Fibroblast of villous mesenchyme (primary cell): ENCODE results near the gene PLIN1. TPM values are rescaled to one million over a fixed set of nuclear protein-coding genes. Genes with fewer than 3 reads are reported as not detected.

ENCODE experiments used
- DNase-seq: peaks from one replicate; pipeline ENCODE4 v3.0.0-alpha.2; 2010; ENCODE audit warnings: low read depth
- H3K4me3 ChIP-seq: 2 replicates; pipeline ENCODE4 v1.5.1; 2011; ENCODE audit warnings: low read depth, mild to moderate bottlenecking, low read length
- total RNA-seq: library from RNA; depleted of rRNA; stranded (reverse); fragments of >200 nt; gene quantifications from 2 replicates; pipeline ENCODE4 v1.2.3, GENCODE V29; 2012
- TF ChIP-seq, protein P1 (sequence below): IDR thresholded peaks from 2 replicates; pipeline ENCODE4 v1.5.1; 2012; ENCODE audit warnings: low read depth, mild to moderate bottlenecking, low read length; ENCODE audit not compliant: insufficient read depth

Gene PLIN1
- total RNA-seq, 1 donor, result 0.43 TPM

DNA sequence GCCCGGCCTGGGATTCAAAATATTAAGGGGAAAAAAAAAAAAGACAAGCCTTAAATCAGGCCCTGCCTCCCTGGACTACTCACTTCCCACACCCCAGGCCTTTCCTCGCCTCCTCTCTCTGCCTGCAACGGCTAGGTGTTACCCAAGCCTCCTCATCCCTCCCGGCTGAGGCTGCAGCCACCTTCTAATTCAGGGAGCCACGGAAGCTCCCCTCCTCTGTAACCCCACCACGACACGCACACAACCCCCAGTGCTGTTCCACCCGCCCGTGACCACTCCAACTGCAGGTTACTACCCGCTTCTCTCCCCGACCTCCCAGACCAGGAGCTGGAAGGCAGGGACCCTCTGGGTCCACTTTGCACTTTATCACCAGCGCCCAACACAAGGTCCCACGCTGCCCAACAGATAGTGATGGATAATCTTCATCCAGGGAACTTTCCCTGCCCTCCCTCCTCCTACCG, 24.8 kb downstream of the PLIN1 start:
- peak; percentile 41 for DNase-seq
- peak overlapping the region; percentile 77 for H3K4me3 ChIP-seq
- TF ChIP-seq, protein P1, sequence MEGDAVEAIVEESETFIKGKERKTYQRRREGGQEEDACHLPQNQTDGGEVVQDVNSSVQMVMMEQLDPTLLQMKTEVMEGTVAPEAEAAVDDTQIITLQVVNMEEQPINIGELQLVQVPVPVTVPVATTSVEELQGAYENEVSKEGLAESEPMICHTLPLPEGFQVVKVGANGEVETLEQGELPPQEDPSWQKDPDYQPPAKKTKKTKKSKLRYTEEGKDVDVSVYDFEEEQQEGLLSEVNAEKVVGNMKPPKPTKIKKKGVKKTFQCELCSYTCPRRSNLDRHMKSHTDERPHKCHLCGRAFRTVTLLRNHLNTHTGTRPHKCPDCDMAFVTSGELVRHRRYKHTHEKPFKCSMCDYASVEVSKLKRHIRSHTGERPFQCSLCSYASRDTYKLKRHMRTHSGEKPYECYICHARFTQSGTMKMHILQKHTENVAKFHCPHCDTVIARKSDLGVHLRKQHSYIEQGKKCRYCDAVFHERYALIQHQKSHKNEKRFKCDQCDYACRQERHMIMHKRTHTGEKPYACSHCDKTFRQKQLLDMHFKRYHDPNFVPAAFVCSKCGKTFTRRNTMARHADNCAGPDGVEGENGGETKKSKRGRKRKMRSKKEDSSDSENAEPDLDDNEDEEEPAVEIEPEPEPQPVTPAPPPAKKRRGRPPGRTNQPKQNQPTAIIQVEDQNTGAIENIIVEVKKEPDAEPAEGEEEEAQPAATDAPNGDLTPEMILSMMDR, result no peak

DNA sequence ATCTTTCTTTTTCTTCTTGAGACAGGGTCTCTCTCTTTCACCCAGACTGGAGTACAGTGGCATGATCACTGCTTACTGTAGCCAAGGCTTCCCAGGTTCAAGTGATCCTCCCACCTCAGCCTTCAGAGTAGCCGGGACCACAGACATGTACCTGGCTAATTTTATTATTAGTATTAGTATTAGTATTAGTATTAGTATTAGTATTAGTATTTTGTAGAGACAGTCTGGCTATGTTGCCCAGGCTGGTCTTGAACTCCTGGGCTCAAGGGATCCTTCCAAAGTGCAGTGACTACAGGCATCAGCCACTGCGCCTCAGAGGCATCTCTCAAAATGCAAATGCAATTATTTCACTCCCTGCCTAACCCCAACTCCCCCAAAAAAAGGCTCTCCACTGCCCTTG, 25.6 kb downstream of the PLIN1 start:
- DNase-seq, result no peak

DNA sequence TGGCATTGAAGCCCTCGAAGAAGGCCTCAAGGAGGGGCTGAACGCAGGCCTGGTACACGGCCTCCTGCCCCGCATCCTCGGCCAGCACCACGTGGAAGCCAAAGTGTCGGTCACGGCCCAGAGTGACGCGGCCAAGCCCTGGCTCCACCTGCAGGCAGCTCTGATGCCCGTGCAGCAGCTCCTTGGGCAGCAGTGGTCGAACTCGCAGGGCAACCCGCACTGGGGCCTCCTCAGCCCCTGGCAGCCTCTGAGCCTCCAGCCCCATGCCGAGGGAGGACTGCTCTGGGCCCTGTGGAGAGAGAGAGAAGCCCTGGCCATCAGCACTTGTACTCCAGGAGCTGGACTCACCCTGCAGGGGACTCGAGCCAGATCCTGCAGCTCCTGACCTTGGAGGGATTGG, 26.5 kb downstream of the PLIN1 start:
- H3K4me3 ChIP-seq, result no peak overlapping the region
- TF ChIP-seq, protein P1, result no peak
- no peak for DNase-seq

More for the DNA sequence above, 25.6 kb downstream of the PLIN1 start:
- H3K4me3 ChIP-seq, result no peak overlapping the region
- TF ChIP-seq, protein P1, result no peak

DNA sequence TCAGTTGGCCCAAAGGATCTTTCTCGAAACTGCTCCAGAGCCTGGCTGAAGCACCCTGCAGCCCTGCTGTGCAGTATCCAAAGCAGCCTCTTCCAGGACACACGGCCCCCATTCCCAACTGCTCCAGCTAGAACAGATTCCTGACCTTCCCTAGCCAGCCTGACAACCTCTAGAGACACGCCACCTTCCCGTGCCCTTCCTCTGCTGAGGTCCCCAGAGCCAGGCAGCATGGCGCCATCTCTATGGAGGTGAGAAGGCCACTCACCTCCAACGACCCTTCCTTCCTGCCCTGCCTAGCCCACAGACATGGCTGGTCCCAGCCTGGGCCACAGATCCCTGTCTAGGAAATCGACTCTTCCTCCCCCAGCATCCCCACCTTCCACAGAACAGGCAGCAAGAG, 27.0 kb downstream of the PLIN1 start:
- no peak for DNase-seq
- TF ChIP-seq, protein P1, result no peak
- no peak overlapping the region for H3K4me3 ChIP-seq

DNA sequence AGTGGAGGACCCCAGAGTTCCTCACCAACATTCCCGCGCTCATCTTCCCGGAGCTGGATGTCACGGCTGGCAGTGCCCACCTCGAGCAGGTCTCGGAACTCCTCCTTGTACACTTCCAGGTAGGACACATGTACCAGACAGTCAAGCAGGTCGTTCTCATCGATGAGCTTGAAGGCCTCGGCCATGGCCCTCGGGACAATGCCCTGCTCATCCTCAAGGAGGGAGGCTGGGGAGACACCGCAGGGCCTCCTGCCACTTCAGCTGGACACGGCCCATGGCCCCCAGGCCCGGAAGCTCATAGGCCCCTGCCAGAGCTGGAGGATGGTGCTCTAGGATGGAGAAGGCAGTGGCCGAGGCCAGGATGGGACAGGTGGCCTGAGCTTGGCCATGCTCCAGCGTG, 29.5 kb downstream of the PLIN1 start:
- no peak for DNase-seq
- TF ChIP-seq, protein P1, result no peak
- H3K4me3 ChIP-seq, result no peak overlapping the region

DNA sequence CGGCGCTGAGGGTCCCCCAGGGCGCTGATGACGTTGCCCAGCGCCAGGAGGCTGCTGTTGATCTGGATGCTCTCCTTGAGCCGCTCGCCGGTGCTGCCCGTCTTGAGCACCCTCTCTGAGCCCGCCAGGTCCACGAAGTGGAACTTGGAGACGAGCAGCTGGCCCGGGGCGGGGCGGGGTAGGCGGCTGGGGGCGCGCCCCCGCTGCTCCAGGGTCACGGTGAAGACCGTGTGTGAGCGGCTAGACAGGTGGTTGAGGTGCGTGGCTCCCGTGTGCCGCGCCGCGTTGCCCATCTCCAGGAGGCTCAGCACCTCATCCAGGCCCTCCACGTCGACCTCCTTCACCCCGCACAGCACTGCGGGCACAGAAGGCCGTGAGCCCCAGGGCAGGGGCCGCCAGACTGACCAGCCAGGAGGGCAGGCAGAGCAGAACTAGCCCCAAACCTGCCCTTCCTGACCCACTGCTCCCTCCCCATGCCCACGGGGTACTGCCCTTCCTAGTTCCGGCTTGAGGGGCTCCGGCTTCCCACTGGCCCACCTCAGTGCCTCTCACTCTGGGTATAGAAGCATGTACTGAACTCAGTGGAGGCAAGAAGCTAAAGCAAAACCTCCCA, 30.0 kb downstream of the PLIN1 start:
- TF ChIP-seq, protein P1, result no peak
- DNase-seq, result no peak
- H3K4me3 ChIP-seq, result no peak overlapping the region
